Stimulated activated CD8-positive, alpha-beta memory T cell treated with anti-CD3 and anti-CD28 coated beads, Interleukin-7, amount 100 ng/mL, for 48 hours (primary cell): Measurements from ENCODE around the gene C2orf69.

Experiments
- DNase-seq, 2 donors: peaks; one replicate each; pipeline ENCODE4 v3.0.0-alpha.2; 2020; ENCODE audit warnings: low read depth in 1 of 2; ENCODE audit errors: extremely low read depth in 1 of 2

The C2orf69 gene

DNA sequence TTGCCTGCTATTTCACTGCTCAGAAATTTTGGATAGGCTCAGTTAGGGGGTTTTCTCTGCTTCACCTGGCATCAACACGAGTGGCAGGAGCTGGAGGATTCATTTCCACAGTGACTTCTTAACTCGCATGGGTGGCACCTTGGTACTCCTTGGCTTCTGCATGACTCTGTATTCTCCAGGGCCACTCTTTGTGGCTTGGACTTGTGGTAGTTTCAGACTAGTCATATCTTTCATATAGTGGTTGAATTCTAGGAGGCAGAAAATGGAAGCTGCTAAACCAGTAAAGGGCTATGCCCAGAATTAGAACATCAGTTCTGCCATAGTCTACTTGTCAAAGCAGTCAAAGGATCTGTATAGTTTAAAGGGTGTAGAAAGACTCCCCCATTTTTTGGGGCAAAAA is 51.1 kb downstream of the C2orf69 start:
- no peak for DNase-seq

DNA sequence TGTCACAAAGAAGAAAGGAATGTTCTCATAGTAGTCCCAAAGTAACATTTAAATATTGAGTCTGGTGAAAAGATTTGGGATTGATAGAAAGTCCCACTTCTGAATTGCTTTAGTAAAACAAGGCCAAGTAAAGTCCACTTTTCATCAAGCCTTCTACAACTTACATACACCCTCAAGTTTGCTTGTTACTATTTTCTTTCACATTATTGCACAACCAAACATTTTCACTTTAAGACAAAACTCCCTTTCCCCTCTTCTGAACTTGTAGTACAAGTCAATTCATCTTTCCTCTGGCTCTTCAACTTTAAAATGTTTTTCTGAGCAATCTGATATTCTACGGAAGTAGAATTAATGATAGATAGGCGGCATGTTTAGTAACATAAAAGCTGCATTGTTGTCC is 55.3 kb downstream of the C2orf69 start:
- no peak for DNase-seq

DNA sequence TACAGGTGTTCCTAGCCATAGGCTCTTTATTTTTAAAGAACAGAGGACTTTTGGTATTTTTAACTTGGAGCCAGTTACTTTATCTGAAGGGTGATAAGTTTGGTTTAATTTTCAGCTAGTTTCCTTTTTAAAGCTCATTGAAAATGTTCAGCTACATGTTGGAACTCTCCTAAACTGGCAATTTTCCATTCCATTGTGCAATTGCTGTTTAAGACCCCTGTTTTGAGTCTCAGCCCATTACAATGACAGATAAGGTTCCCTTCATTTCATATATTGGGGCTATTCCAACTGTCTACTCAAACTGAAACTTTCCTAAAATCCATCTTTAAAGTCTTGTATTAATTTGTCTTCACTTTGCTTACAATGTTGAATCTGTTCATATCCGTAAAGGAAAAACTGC is 55.9 kb downstream of the C2orf69 start:
- DNase-seq, result no peak

DNA sequence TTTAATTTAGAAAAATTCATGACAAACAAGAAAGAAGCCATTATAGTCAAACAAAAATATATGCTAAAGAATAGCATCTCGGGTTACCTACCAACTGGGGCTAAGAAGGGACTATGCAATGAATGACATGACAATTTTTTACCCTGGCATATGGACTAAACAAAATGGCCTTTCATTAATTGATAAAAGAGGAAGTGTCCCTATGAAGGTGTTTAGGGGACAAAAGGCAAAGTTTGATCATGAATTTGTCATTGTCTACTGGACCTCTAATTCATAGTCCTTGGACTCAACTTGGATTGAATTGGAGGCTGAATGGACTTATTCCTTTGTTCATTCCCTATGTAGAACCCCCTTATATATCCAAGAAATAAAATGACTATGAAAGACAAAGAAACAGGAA is 57.0 kb downstream of the C2orf69 start:
- no peak for DNase-seq

DNA sequence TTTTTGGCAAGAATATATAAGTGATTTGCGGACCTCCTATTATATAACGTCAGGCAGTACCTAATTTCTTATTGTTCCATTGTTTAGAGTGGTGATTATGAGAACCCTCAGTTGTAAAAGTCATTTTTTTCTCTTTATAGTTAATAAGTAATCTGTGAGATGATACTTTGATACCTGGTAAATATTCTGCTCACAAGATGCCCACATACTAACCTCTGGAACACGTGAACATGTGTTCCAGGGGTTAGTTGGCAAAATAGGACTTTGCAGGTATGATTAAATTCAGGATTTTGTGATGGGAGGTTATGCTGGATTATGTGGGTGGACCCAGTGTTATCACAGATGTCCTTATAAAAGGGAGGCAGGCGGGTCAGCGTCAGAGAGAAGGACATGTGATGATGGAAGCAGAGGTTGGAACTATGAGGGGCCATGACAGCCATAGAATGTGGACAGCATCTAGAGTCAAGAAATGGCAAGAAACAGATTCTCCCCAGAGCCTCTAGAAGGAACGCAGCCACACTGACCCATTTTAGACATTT is 61.1 kb downstream of the C2orf69 start:
- no peak for DNase-seq

DNA sequence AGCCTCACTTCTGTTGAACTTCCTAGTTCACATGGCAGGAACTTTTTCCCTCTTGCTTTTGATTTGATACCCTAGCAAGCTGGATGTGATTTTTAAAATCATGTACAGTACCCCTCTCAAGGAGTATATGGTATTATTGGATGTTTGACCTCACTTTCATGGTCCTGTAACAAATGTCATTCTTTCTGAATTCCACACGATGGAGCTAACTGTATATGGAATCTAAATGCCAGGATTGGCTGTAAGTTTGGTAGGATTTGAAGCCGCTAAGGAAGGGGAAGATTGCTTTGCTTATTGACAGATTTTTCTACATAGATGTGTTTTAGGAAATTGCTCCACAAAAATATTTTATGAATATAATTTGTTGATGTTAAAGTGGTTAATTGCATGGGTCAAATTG is 62.6 kb downstream of the C2orf69 start:
- DNase-seq, result no peak

DNA sequence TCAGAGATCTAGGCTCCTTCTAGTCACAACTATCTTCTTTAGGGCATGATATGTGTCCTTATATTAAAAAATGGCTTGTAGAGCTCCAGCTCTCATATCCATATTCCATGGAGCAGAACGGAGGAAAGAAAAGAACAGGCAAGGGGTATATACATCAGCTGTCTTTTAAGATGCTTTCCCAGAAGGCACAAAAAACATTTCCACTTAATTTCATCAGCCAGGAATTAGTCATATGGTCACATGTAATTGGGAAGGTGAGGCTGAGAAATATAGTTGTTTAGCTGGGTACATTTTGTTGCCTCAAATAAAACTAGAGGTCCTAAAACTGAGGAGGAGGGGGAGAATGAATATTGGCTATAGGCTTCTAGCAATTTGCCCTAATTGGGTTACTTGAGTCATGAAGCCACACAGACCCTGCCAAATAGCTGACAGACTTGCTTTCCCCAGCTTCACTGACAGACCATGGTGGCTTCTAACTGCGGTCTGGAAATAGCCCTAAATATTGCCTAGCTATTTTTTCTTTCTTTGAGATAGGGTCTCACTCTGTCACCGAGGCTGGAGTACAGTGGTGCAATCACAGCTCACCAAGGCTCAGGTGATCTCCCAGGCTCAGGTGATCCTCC is 64.3 kb downstream of the C2orf69 start:
- DNase-seq, result no peak
